SU-DHL-6 (cell line): ENCODE measurements around the gene GRIA3.

Experiments
- EZH2phosphoT487 ChIP-seq: fragments of 200-600 bp; sonication (generic), shearing (Covaris generic); conservative IDR thresholded peaks from 2 replicates; pipeline ENCODE4 v1.6.1; 2018; ENCODE audit warnings: mild to moderate bottlenecking, antibody characterized with exemption, low read length, moderate library complexity, mixed read lengths
- TF ChIP-seq, protein P1 (sequence below): fragments of 200-600 bp; sonication (generic); IDR thresholded peaks from one replicate; pipeline ENCODE4 v1.5.1; 2017; ENCODE audit warnings: antibody characterized with exemption, mild to moderate bottlenecking, low read length, moderate library complexity; ENCODE audit not compliant: insufficient read depth, poor library complexity, severe bottlenecking

GRCh38 chrX:123184866-123185276 is 793 bp downstream of the GRIA3 start:
- TF ChIP-seq, protein P1, sequence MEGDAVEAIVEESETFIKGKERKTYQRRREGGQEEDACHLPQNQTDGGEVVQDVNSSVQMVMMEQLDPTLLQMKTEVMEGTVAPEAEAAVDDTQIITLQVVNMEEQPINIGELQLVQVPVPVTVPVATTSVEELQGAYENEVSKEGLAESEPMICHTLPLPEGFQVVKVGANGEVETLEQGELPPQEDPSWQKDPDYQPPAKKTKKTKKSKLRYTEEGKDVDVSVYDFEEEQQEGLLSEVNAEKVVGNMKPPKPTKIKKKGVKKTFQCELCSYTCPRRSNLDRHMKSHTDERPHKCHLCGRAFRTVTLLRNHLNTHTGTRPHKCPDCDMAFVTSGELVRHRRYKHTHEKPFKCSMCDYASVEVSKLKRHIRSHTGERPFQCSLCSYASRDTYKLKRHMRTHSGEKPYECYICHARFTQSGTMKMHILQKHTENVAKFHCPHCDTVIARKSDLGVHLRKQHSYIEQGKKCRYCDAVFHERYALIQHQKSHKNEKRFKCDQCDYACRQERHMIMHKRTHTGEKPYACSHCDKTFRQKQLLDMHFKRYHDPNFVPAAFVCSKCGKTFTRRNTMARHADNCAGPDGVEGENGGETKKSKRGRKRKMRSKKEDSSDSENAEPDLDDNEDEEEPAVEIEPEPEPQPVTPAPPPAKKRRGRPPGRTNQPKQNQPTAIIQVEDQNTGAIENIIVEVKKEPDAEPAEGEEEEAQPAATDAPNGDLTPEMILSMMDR: no peak
- TF ChIP-seq EZH2phosphoT487: no peak
